Keratinocyte (primary cell): ENCODE results near the gene SEC16A. TPM values are rescaled to one million over a fixed set of nuclear protein-coding genes. Genes with fewer than 3 reads are reported as not detected.

ENCODE experiments used
- DNase-seq: peaks from one replicate; pipeline ENCODE4 v3.0.0-alpha.2; 2011; ENCODE audit warnings: low read depth, missing footprints, low spot score
- FAIRE-seq: peaks from 2 replicates; lab custom pipeline; 2011; peaks lifted over from hg19 to GRCh38; lab: Jason Lieb, UNC
- H2AFZ ChIP-seq: 2 replicates; pipeline ENCODE4 v1.6.0; 2012; ENCODE audit warnings: low read length, control low read depth, inconsistent platforms; ENCODE audit not compliant: control insufficient read depth
- H3K27ac ChIP-seq: 2 replicates; pipeline ENCODE4 v1.5.1; 2011; ENCODE audit warnings: low read length; ENCODE audit not compliant: control insufficient read depth, insufficient read depth
- H3K27me3 ChIP-seq: 3 replicates; pipeline ENCODE4 v1.6.0; 2011; ENCODE audit warnings: low read length; ENCODE audit not compliant: control insufficient read depth, insufficient read depth; ENCODE audit errors: extremely low read depth
- H3K36me3 ChIP-seq, 2 experiments: 2 replicates in 1 of 2; 3 replicates in 1 of 2; pipeline ENCODE4 v1.5.1; 2011; ENCODE audit warnings: low read length in 2 of 2, mild to moderate bottlenecking in 1 of 2; ENCODE audit not compliant: control insufficient read depth in 2 of 2, insufficient read depth in 2 of 2; ENCODE audit errors: extremely low read depth in 1 of 2
- H3K4me1 ChIP-seq: 3 replicates; pipeline ENCODE4 v1.5.1; 2011; ENCODE audit warnings: low read length; ENCODE audit not compliant: control insufficient read depth, insufficient read depth; ENCODE audit errors: extremely low read depth
- H3K4me2 ChIP-seq: 3 replicates; pipeline ENCODE4 v1.6.0; 2011; ENCODE audit warnings: low read depth, low read length; ENCODE audit not compliant: control insufficient read depth, insufficient read depth; ENCODE audit errors: extremely low read depth
- H3K4me3 ChIP-seq, 3 experiments: fragments of 200-600 bp in 1 of 3; sonication (generic) in 1 of 3; 2 replicates in 2 of 3; 3 replicates in 1 of 3; pipeline ENCODE4 v1.5.1; 2011 to 2016; ENCODE audit warnings: low read length in 3 of 3, mild to moderate bottlenecking in 3 of 3, control low read depth in 2 of 3, inconsistent platforms in 1 of 3, low read depth in 1 of 3, mixed read lengths in 1 of 3, mixed run types in 1 of 3, moderate library complexity in 1 of 3; ENCODE audit not compliant: control insufficient read depth in 2 of 3, insufficient read depth in 2 of 3; ENCODE audit errors: extremely low read depth in 1 of 3
- H3K79me2 ChIP-seq: 2 replicates; pipeline ENCODE4 v1.6.0; 2012; ENCODE audit warnings: low read length; ENCODE audit not compliant: control insufficient read depth, insufficient read depth
- H3K9ac ChIP-seq: 3 replicates; pipeline ENCODE4 v1.6.0; 2011; ENCODE audit warnings: low read length; ENCODE audit not compliant: control insufficient read depth, insufficient read depth; ENCODE audit errors: extremely low read depth
- H3K9me1 ChIP-seq: 3 replicates; pipeline ENCODE4 v1.6.0; 2011; ENCODE audit warnings: low read length; ENCODE audit not compliant: control insufficient read depth, insufficient read depth; ENCODE audit errors: extremely low read depth
- H3K9me3 ChIP-seq: 2 replicates; pipeline ENCODE4 v1.5.1; 2012; ENCODE audit warnings: low read depth, low read length; ENCODE audit not compliant: control insufficient read depth
- H4K20me1 ChIP-seq: 3 replicates; pipeline ENCODE4 v1.6.0; 2011; ENCODE audit warnings: low read length; ENCODE audit not compliant: control insufficient read depth, insufficient read depth; ENCODE audit errors: extremely low read depth
- EZH2 ChIP-seq: IDR thresholded peaks from one replicate; pipeline ENCODE4 v1.6.1; 2012; ENCODE audit warnings: inconsistent platforms, mild to moderate bottlenecking, low read length, moderate library complexity
- dilution Hi-C: fragments of 300-500 bp; cut with MboI; formaldehyde crosslinking; loops from one replicate; pipeline ENCODE4 v1.7.0; 2020; ENCODE audit warnings: low sequenced_read_pairs; ENCODE audit not compliant: extremely low pct_ligation_motif_present
- polyA plus RNA-seq, 5 experiments: library from polyadenylated mRNA; depleted of rRNA in 3 of 5; stranded (reverse) in 3 of 5; stranded (forward) in 1 of 5; unstranded in 1 of 5; fragments of >200 nt; gene quantifications; 1 replicate in 1 of 5; 2 replicates in 3 of 5; 3 replicates in 1 of 5; pipeline versions ENCODE4 v1.2.1 to v1.2.3, GENCODE V29; 2011 to 2012; ENCODE audit warnings: missing spikeins in 2 of 5, low read depth in 1 of 5, low replicate concordance in 1 of 5
- TF ChIP-seq, protein P1 (sequence below), 3 experiments: IDR thresholded peaks in 1 of 3; conservative IDR thresholded peaks in 1 of 3; optimal IDR thresholded peaks in 1 of 3; 2 replicates in 2 of 3; 3 replicates in 1 of 3; pipeline versions ENCODE3 to v1.5.1; 2011; ENCODE audit warnings: low read length in 3 of 3, mild to moderate bottlenecking in 3 of 3, moderate library complexity in 2 of 3, control low read depth in 1 of 3, inconsistent platforms in 1 of 3; ENCODE audit not compliant: insufficient read depth in 2 of 3; ENCODE audit errors: extremely low read depth in 1 of 3

The SEC16A gene
- polyA plus RNA-seq, 1 donor (not counting 4 experiments of a cell fraction or from before 2014, with no cell fraction given): 15.8 TPM

DNA sequence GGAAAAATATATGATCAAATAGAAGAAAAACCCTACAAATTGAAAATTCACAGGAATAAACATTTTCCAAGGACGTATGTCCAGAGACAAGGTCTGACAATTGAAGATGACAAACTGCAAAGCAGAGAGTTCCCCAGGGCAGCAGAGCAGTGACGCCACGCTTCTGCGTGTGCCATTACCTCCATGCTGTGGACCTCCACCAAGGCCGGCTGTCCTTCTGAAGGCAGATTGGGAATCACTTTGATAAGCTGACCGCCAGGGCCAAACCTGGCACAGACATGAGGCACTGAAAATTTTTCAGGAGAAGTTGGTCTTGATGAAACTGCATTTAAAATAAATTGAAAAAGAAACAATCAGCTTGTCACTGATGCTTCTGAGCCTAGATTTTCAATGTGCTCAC, 18.6 kb downstream of the SEC16A start:
- Histone ChIP-seq H3K79me2 (peaks cover 21% of the 10 kb centered on the region), H3K4me1 (no peaks in the 10 kb centered on the region), H3K9ac (no peak overlapping the region), H3K9me1 (no peaks in the 10 kb centered on the region), H3K36me3 (peaks cover 49 to 74% of the 10 kb centered on the region in 2 experiments), H3K27me3 (no peaks in the 10 kb centered on the region), H3K27ac (no peak overlapping the region), H4K20me1 (peaks cover 5% of the 10 kb centered on the region), H3K9me3 (no peaks in the 10 kb centered on the region), H3K4me2 (no peak overlapping the region), H2AFZ (no peak overlapping the region), H3K4me3 (no peak overlapping the region)
- FAIRE-seq (no peak), DNase-seq (no peak)
- dilution Hi-C loops: no loop called here
- TF ChIP-seq, protein P1, sequence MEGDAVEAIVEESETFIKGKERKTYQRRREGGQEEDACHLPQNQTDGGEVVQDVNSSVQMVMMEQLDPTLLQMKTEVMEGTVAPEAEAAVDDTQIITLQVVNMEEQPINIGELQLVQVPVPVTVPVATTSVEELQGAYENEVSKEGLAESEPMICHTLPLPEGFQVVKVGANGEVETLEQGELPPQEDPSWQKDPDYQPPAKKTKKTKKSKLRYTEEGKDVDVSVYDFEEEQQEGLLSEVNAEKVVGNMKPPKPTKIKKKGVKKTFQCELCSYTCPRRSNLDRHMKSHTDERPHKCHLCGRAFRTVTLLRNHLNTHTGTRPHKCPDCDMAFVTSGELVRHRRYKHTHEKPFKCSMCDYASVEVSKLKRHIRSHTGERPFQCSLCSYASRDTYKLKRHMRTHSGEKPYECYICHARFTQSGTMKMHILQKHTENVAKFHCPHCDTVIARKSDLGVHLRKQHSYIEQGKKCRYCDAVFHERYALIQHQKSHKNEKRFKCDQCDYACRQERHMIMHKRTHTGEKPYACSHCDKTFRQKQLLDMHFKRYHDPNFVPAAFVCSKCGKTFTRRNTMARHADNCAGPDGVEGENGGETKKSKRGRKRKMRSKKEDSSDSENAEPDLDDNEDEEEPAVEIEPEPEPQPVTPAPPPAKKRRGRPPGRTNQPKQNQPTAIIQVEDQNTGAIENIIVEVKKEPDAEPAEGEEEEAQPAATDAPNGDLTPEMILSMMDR (optimal IDR thresholded peaks at IDR 0.05 in 1 of 3, IDR thresholded peaks at IDR 0.05 in 1 of 3, conservative IDR thresholded peaks at IDR 0.05 in 1 of 3; ENCODE audit: extremely low read depth in 1 of 3, insufficient read depth in 2 of 3, low read length in 3 of 3): no peak
- TF ChIP-seq EZH2: no peak

DNA sequence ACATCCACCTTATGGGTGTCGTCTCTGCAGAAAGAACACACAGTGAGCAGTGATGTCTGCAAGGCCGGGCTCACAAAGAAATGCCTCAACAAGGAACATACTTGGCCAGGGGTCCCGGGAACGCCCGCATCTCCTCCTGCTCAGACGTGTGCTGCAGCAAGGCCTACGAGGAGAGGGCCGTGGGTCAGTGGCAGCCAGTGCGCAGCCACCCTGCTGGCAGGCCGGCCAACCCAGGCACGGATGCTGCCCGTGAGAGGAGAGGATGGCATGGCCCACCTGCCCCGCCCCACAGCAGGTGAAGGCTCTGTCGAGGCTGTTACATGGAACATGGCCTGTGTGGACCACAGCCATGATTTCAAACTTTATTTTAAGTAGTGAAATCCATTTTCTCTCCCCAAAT, 19.3 kb downstream of the SEC16A start:
- dilution Hi-C loops: no loop called here

More for the DNA sequence above, 19.3 kb downstream of the SEC16A start:
- no peak overlapping the region for H2AFZ ChIP-seq
- H3K4me2 ChIP-seq: no peak overlapping the region
- no peak overlapping the region for H3K9ac ChIP-seq
- FAIRE-seq: no peak
- no peaks in the 10 kb centered on the region for H3K4me1 ChIP-seq
- peaks cover 5% of the 10 kb centered on the region for H4K20me1 ChIP-seq
- H3K9me1 ChIP-seq: no peaks in the 10 kb centered on the region
- H3K9me3 ChIP-seq: no peaks in the 10 kb centered on the region
- no peak for DNase-seq
- peaks cover 49 to 81% of the 10 kb centered on the region in 2 experiments for H3K36me3 ChIP-seq
- no peaks in the 10 kb centered on the region for H3K27me3 ChIP-seq
- H3K27ac ChIP-seq: no peak overlapping the region
- no peak for TF ChIP-seq EZH2
- TF ChIP-seq, protein P1 (optimal IDR thresholded peaks at IDR 0.05 in 1 of 3, IDR thresholded peaks at IDR 0.05 in 1 of 3, conservative IDR thresholded peaks at IDR 0.05 in 1 of 3; ENCODE audit: extremely low read depth in 1 of 3, insufficient read depth in 2 of 3, low read length in 3 of 3): no peak
- H3K4me3 ChIP-seq: no peak overlapping the region
- H3K79me2 ChIP-seq: peaks cover 17% of the 10 kb centered on the region
